GM18868 (cell line): Measurements from ENCODE around the gene PITPNM1.
"Not testable (repeated sequence)": the region's sequence is repeated elsewhere in the genome, so short reads cannot be mapped to it uniquely, and the experiment has no call there.

Experiments
- ATAC-seq: cut with Tn5 transposase; IDR thresholded peaks from one replicate; pipeline ENCODE4 v1.9.1; 2021; ENCODE audit warnings: mild to moderate bottlenecking, moderate library complexity; ENCODE audit not compliant: unreplicated experiment

Gene PITPNM1

DNA sequence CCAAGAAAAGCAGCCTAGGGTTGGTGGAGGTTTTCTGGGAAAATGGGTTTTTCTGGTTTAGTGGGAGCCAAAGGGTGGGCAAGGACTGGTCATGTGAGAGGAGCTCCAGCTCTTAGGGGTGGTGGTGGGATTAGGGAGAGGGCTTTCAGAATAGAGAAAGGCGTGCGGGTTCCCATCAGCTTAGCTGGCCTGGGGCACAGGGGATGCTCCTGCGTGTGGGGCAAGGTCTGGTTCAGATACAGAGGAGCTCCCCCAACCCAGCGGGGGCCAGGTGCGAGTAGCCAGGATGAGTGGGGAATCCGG is 36.8 kb downstream of the PITPNM1 start:
- ATAC-seq = peak; percentile 2

DNA sequence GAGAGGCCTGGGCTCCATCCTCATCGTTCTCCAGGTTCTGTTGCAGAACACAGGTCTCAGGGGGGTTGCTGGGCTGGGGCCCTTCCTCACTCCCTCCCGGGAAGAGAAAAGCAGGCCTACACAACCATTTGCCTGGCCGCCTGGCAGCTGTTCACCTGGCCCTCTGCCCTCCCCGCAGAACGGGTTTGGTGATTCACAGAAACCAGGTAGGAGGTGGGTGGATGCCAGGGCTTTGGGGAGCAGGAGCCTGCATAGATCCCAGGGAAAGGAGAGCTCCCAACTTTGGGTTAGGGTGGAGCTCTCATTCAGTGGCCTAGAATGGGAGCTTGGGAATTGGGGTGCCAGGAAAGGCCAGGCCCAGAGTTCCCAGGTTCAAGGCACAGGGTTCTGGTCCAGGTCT is 37.1 kb downstream of the PITPNM1 start:
- ATAC-seq = no peak

DNA sequence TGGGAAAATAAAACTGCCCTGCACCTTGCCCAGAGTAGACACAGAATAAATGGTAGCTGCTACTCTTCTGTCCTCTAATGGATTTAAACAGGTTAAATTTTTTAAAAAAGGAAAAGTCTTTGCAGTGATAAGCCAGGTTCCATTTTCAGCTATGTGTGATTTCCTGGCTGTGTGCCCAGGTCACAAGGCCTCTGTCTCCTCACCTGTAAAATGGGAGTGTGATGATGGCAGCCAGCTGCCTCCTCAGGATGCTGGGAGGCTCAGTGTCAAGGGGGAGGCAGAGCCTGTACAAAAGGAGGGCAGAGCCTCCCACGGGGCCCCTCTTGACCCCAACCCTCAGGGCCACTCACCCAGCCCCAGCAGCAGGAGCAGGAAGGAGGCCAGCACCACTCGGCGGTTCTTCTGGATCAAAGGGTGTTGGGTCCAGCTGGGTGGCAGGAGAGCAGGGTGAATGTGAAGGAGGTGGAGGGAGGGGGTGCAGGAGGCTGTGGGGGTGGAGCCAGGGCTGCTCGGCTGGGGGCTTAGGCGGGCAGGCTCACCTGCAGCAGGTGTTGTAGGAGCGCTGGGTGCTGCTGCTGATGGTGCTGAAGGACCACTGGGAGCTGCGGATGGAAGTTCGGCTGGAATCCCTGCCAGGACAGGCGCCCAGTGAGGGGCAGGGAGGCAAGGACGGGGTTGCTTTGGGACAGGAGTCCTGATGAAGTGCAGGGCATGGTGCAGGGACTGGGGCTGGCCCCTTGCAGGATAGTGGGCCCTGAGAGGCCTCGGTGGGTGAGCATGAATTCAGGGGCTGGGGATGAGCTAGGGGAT is 38.0 kb downstream of the PITPNM1 start:
- ATAC-seq = no peak

DNA sequence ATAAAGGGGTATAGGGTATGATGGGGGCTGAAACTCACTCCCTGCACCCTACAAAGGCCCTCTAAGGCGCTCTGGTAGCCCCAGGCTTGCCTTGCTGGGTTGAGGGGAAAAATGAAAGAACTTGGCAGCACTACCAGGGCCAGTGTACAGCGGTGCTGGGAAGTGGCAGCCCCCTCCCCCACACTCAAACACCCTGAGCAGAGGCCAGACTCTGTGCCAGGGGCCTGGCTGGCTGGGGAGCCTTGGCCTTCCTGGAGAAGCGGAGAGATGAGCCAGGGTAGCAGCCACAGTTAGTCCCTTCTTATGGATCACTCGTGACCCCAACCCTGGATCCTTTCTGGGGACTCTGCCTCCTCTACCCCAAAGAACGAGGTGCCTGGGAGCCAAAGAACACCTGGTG is 38.8 kb downstream of the PITPNM1 start:
- no peak for ATAC-seq

DNA sequence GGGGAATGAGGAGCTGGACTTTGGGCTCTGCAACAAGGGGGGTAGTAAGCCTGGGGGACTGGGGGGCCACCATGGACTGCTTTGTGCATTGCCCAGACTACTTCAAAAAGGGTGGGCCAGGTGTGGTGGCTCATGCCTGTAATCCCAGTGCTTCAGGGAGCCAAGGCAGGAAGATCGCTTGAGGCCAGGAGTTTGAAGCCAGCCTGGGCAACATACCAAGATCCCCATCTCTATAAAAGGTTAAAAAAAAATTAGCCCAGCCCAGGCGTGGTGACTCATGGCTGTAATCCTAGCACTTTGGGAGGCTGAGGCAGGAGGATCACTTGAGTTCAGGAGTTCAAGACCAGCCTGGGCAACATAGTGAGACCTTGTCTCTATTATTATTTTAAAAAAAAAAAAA is 39.6 kb downstream of the PITPNM1 start:
- ATAC-seq = not testable (repeated sequence)

DNA sequence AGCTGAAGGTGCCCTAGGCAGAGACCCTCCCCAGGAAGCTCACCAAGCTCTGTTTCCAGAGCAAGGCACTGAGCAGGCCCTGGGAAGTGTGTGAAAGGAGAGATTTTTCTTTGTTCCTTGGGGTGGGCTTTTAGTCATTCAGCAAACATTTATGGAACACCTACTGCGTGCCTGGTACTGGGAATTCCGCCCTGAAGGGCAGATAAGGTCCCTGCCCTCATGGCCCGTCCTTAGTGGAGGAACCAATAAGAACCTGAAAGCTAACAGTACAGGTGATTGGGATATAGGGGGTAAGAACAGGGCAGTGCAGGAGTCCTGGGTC is 40.0 kb downstream of the PITPNM1 start:
- no peak for ATAC-seq

DNA sequence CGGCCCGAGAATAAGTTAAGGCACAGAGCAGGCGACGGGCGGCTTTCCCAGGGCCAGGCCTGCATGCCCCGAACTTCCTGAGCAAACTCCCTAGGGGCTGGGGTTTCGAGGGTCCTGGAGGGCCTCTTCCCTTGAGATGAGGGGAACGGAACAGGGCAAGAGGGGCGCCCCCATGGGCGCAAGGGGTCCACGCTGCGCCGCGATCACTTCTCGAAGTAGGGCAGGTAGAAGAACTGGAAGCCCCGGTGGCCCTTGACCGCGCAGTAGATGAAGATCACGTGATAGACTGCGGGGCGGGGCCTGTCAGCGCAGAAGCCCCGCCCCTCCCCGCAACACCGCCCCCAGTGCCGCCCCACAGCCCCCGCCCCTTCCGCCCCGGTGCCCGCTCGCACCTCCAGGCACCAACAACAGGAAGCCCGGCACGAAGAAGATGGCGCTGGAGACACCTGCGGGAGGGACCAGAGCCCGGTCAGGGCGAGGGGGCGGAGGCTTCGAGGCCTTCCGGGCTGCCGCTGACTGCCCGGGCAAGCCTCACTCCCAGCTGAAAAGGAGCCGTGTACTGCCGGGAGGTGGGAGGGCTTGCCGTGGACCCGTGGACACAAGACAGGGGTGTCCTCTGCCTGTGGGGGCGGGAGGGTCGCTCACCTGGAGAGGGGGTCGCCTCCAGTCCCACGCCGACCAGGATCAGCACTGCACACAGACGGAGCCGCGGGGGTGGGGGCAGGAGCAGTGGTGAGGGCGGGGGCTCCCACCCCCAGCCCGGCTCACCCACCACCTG is 40.6 kb downstream of the PITPNM1 start:
- peak; percentile 54 for ATAC-seq

DNA sequence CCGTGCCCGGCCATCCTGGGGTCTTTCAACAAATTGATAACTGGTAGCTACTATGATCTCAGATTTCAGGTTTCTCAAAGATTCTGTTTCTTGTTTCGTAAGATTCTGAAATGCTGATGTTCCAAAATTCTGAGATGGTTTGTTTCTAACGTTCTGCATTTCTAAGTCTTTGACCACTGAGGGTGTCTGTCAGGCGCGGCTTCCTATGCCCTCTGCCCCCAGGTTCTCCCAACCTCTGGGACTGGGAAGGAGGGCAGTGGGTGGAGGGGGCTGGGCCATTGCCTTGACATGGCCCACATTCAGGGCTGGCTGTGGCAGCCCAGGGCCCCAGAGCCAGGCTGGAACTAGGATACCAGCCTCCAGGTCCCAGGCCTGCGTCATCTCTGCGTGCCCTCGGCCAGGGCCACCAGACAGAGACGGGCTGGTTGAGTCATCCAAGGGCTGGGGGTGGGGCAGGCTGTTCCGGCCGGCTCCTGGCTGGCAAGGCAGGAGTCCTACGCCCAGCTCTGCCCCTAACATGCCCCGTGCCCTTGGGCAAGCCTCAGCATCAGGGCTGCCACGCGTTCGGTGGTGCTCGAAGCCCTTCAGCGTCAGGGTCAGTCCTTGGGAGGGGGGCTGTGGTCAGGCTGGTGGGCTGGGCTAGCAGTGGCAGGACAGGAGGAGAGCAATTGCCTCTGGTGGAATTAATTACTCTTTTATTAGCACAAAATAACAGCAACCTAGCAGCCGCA is 41.3 kb downstream of the PITPNM1 start:
- ATAC-seq = no peak

DNA sequence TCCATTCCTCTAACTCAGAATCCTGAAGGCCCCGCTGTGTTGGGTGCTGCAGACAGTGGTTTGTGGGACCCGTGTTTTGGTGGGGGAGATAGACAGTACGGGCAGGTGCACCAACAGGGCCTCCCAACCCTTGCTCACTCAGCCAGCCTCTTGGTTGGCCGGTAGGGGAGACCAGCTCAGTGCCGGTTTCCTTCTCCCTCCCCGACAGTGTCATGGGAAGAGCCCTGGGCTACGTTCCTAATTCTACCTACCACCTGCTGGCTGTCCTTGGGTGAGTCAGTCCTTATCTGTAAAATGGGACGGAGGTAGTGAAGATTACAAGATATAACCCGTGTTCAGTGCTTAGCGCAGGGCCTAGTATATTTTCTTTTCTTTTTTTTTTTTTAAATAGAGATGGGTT is 42.0 kb downstream of the PITPNM1 start:
- no peak for ATAC-seq

DNA sequence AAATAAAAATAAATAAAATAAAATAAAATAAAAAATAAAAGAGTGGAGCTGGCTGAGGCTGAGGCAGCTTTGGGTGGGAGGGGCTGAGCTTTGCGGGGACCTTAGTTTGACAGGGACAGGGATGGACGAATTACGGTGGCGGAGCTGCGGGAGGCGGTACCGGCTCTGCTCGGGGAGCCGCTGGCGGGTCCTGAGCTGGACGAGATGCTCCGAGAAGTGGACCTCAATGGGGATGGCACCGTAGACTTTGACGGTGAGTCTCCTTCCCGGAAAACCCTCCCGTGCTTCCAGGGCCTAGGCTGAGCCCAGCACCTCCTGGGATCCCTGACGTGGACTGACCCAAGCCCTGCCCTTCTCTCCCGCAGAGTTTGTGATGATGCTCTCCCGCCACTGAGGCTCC is 46.9 kb downstream of the PITPNM1 start:
- no peak for ATAC-seq

DNA sequence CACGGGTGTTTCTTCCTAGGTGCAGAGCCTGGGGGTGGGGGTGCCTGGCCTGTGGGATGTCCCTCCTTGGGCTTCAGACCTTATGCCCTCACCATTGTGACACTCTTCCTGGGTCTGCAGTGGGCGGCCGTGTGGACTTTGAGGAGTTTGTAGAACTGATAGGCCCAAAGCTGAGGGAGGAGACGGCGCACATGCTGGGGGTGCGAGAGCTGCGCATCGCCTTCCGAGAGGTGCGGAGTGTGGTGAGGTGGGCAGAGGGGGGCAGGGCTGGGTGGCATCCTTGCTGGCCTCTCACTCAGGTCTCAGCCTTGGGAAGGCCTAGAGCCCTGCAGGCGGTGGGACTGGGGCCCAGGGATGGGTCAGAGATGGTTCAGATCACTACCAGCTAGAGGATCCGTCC is 47.7 kb downstream of the PITPNM1 start:
- ATAC-seq = no peak

DNA sequence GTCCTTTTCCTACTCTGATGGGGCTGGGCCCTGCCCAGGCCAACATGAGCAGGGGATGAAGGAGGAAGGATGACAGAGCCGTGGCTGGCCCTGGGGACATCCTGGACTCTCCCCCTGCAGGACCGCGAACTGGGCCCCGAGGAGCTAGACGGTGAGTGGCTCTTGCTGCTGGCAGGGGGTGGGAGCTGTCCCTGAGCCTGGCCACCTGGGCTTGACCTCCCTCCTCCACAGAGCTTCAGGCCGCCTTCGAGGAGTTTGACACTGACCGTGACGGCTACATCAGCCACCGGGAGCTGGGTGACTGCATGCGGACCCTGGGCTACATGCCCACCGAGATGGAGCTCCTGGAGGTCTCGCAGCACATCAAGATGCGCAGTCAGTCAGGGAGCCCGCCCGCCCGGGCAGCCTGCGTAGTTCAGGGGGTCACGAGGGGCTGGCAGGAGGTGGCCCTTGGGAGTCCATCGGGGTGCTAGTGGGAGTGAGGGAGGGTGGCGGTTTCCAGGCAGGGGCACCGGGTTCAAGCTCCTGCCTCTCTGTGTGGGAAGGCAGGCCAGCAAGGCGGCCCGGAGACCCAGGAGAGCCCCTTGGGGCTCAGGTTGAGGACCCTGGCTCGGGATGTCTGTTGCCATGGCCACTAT is 49.0 kb downstream of the PITPNM1 start:
- ATAC-seq = no peak

DNA sequence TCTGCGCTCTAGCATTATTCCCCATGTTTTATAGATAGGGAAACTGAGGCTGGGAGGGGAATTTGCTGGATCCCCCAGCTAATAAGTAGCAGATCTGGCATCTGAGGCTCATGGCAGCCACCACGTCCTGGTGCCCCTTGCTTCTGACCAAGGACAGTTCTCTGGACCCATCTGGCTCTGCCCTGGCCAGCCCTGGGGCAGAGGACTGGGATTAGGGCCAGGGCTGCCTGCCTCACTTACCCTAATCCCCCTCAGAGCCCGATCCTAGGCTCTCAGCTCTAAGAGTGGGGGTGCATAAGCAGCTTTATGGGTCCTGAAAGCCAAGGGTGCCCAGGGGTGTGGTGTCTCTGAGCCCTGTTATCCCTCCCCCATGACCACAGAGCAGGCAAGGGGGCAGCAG is 50.1 kb downstream of the PITPNM1 start, which contains the start of gene CABP4:
TSS of gene CABP4 (plus strand) at position 301 of the 400 bp plus-strand sequence. CDS start at position 371, 70 bp downstream.
- ATAC-seq = no peak

DNA sequence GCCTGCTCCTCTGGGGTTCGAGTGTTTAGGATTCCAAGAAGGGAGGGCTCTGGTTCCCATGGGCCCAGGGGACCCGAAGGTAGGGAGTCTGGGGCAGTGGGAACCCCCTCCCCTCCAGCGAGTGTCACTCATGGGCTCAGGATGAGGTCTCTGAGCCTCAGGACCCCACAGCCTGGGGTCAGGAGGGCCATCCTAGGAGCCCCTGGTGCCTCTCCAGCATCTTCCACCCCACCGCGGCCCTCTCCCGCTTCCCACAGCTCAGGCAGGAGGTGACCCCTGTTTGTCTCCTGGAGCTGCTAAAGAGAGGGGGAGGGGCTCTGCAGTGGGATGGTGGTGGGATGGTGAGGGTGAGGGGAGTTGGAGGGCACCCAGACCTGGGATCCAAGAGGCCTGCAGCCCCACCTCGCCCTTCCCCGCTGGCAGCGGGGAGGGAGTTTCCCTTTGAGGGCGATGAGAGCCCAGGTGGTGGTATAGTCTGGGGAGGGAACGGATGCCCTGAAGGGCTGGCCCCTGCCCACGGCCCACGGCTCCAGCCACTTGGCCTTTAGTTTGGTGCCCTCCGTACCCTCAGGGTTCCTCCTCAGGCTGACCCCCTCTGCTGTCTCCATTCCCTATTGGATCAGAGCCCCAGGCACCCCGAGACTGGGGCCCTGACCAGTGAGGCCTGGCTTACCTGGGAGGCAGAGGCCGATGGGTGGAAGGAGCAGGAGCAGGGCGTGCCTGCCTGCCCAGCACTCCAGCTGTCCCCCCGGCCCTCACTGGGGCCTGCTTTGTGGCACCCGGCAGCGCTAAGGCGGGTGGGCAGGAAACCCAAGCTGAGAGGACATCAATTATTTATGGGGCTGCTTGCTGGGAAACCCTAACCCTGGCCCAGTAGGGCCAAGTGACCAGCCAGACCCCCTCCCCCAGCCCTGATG is 51.1 kb downstream of the PITPNM1 start:
- ATAC-seq = no peak

DNA sequence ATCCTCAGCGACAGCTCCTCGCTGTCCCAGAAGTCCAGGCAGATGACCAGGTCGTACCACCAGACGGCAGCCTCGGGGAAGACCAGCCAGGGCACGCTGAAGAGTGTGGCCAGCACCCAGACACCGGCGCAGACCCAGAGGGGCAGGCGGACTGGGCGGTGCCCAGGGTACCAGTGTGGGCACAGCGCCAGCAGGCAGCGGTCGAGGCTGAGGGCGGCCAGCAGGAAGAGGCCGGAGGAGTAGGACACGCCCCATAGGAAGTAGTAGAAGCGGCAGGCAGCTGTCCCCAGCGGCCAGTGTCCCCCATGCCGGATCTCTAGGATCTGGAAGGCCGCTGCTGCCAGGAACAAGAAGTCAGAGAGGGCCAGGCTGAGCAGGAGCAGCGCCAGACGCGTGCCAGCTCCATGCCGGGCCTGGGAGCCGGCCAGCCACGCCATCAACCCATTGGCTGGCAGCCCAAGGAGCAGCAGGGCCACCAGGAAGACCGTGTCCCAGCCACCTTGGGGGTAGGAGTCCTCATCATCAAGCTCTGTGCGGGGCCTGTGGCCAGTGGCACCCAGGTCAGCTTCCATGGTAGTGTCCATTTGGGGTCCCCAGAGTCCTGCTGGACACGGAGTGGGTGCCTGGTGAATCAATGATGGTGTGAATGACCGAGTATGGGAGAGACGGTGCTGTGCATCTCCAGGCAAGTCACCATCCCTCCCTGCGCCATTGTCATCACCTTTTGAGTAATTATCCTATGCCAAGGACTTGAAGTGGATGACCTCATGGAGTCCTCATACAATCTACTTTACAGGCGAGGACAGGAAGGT is 52.8 kb downstream of the PITPNM1 start, which contains the start of gene GPR152:
TSS of gene GPR152 (minus strand) at position 589 of the 812 bp plus-strand sequence. CDS start at position 584, 5 bp downstream.
- ATAC-seq = no peak

DNA sequence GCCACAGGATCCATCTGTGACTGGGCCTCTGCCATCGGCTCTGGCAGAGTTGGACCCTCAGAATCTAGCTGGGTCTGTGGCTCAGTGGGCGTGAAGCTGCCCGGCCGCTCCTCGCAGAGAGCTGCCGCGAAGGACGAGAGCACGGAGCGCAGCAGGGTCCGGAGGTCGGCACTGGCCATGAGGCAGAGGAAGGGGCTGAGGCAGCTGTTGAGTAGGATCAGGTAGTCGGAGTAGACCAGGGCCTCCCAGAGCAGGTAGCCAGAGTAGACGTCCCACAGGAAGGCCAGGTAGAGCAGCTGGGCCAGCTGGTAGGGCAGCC is 53.5 kb downstream of the PITPNM1 start:
- ATAC-seq = no peak

DNA sequence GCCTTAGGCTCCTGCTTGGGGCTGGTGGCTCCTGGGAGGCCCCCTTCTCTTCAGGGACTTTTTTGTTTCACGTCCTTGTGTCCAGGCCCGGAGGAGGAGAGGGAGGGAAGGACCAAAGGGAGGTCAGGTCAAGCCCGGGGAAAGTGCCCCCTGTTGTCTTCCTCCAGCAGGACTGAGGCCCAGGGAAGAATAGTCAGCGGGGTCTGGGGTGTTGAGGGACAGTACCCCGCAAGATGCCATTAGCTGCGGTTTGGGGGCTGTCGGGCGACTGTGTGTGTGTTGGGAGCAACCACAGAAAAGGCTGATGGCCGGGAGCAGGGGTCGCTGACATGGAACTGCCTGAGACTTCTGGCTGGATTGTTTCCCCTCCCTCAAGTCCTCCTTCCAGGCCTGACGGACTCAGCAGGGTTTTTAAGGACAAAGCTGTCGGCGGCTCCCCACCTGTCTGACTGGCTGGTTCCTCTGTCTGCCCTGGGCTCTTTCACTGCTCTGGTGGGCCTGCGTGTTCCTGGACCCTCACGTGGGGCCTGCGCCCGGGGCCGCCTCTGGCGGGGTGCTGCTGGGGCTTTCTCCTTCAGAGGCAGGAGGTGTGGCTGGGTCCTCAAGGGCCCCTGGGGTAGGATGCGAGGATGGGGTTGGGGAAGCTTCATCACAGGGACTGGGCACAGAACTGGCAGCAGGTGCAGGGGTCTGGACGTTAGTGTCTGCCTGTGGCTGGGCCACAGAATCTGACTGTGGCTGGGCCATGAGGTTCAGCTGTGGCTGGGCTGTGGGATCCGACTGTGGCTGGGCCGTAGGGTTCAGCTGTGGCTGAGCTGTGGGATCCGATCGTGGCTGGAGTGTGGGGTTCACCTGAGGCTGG is 54.1 kb downstream of the PITPNM1 start:
- ATAC-seq = no peak

DNA sequence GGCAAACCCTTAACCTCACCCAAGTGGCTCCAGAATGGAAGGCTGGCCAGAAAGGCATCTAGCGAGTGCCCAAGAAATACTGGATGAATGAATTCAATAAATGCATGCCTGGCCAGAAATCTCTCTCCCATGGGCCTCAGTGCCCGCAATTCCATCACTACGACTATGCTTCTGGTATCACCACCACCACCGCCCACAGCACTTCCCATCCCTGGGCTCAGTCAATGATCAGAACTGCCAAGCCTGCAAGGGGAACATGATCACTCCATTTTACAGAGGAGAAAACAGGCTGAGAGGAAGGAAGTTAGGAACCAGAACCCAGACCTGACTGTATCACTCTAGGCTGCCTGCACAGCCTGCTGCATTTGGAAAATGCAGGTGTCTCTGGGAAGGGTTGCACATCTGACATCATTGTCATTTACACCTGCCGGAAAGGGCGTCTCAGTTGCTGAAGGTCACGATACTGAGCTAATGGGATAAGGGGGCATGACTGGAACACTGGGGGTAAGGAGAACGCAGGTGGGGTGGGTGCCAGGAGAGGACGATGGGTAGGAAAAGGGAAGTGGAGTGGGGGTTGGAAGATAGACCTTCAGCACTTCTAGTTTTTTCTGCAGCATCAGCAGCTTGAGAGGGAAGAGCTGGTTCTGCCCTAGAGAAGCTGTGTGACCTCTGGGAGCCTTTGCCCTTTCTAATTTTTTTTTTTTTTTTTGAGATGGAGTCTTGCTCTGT is 55.9 kb downstream of the PITPNM1 start:
- ATAC-seq = no peak
